ENCODE data around the gene NVL. TPM values are rescaled to one million over a fixed set of nuclear protein-coding genes. Genes with fewer than 3 reads are reported as not detected.

Gene NVL
- total RNA-seq, 1 donor from 2014 or later: 36.2 TPM

DNA sequence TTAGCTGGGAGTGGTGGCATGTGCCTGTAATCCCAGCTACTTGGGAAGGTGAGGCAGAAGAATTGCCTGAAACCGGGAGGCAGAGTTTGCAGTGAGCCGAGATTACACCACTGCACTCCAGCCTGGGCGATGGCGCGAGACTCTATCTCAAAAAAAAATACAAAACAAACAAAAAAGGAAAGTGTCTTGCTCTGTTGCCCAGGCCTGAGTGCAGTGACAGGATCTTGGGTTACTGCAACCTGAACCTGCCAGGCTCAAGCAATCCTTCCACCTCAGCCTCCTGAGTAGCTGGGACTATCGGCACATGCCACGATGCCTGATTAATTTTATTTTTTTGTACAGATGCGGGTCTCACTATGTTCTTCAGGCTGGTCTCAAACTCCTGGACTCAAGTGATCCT lies 113.6 kb downstream of the NVL start:
- no peak overlapping the region for H3K4me2 ChIP-seq (ENCODE audit: low read length)
- H4K20me1 ChIP-seq (ENCODE audit: insufficient read depth, low read length): no peaks in the 10 kb centered on the region
- no peak overlapping the region for H3K27ac ChIP-seq (ENCODE audit: low read depth, low read length)
- H3K79me2 ChIP-seq (ENCODE audit: insufficient read depth, low read length): no peaks in the 10 kb centered on the region
- DNase-seq (ENCODE audit: low read depth) (no peak), FAIRE-seq (no peak)
- TF ChIP-seq EZH2 (IDR thresholded peaks at IDR 0.05; ENCODE audit: insufficient read depth, low read length): no peak
- no peak for TF ChIP-seq CTCF (IDR thresholded peaks at IDR 0.05; ENCODE audit: insufficient read depth, low read depth, low read length)
- H3K4me3 ChIP-seq (ENCODE audit: insufficient read depth, low read depth, low read length): no peak overlapping the region
- Mint-ChIP-seq H3K27me3 (ENCODE audit: low read depth, unreplicated experiment) (no peaks in the 10 kb centered on the region), H3K9me3 (ENCODE audit: unreplicated experiment) (no peaks in the 10 kb centered on the region), H3K4me3 (ENCODE audit: unreplicated experiment) (no peak overlapping the region), H3K4me1 (ENCODE audit: low read depth, unreplicated experiment) (peaks cover 28% of the 10 kb centered on the region), H3K27ac (ENCODE audit: unreplicated experiment) (no peak overlapping the region), H3K36me3 (ENCODE audit: low read depth, unreplicated experiment) (no peaks in the 10 kb centered on the region)
- peaks cover 3% of the 10 kb centered on the region for H3K4me1 ChIP-seq (ENCODE audit: insufficient read depth, low read length)
- no peaks in the 10 kb centered on the region for H3K36me3 ChIP-seq (ENCODE audit: insufficient read depth, low read length)
- H3K9me3 ChIP-seq (ENCODE audit: insufficient read depth, low read depth, low read length): no peaks in the 10 kb centered on the region
- no peaks in the 10 kb centered on the region for H3K27me3 ChIP-seq (ENCODE audit: insufficient read depth, low read length)
- H2AFZ ChIP-seq (ENCODE audit: low read depth, low read length): no peak overlapping the region
- no peak overlapping the region for H3K9ac ChIP-seq (ENCODE audit: low read length)

DNA sequence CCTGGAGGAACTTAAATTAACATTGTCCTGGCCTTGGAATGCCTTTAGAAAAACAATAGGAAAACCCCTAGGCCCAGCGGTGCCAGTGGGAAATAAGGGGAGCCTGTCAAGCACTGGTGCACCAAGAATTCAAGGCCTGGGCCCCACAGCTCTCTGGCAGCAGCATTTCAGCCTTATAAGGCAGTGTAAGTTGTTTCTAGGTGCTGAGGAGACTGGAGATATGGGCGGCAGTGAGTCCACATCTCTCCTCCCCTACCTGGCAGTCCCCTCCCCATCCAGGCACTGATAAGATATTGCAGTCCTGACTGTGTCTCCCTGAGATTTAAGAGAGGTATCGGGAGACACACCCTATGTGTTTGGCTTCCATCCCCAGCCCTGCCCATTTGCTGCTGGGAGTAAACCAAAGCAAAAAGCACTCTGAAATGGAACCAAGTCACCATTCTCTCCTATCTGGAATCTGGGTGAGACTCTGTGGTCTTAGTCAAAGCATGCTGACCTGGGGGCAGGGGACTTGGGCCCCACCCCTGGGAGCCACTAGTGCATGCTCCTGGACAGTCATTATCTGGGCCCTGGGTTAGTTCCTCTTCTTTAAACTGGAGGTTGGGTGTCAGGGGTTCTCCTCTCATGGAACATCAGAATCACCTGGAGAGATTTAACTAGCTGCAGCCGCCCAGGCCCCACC lies 116.4 kb downstream of the NVL start:
- Histone ChIP-seq H3K36me3 (ENCODE audit: insufficient read depth, low read length) (no peaks in the 10 kb centered on the region), H3K4me1 (ENCODE audit: insufficient read depth, low read length) (peaks cover 10% of the 10 kb centered on the region), H3K4me3 (ENCODE audit: insufficient read depth, low read depth, low read length) (no peak overlapping the region), H3K27me3 (ENCODE audit: insufficient read depth, low read length) (no peaks in the 10 kb centered on the region), H4K20me1 (ENCODE audit: insufficient read depth, low read length) (no peaks in the 10 kb centered on the region), H3K9me3 (ENCODE audit: insufficient read depth, low read depth, low read length) (no peaks in the 10 kb centered on the region), H3K79me2 (ENCODE audit: insufficient read depth, low read length) (no peaks in the 10 kb centered on the region), H2AFZ (ENCODE audit: low read depth, low read length) (no peak overlapping the region), H3K27ac (ENCODE audit: low read depth, low read length) (no peak overlapping the region), H3K9ac (ENCODE audit: low read length) (no peak overlapping the region), H3K4me2 (ENCODE audit: low read length) (no peak overlapping the region)
- Mint-ChIP-seq H3K36me3 (ENCODE audit: low read depth, unreplicated experiment) (no peaks in the 10 kb centered on the region), H3K4me3 (ENCODE audit: unreplicated experiment) (no peak overlapping the region), H3K27me3 (ENCODE audit: low read depth, unreplicated experiment) (no peaks in the 10 kb centered on the region), H3K27ac (ENCODE audit: unreplicated experiment) (no peak overlapping the region), H3K9me3 (ENCODE audit: unreplicated experiment) (no peaks in the 10 kb centered on the region), H3K4me1 (ENCODE audit: low read depth, unreplicated experiment) (peaks cover 20% of the 10 kb centered on the region)
- no peak for FAIRE-seq
- no peak for DNase-seq (ENCODE audit: low read depth)
- TF ChIP-seq CTCF (IDR thresholded peaks at IDR 0.05; ENCODE audit: insufficient read depth, low read depth, low read length): no peak
- TF ChIP-seq EZH2 (IDR thresholded peaks at IDR 0.05; ENCODE audit: insufficient read depth, low read length): no peak

- DNase-seq (ENCODE audit: low read depth): no peak
- Histone ChIP-seq H3K4me1 (ENCODE audit: insufficient read depth, low read length) (peaks cover 10% of the 10 kb centered on the region), H3K27me3 (ENCODE audit: insufficient read depth, low read length) (no peaks in the 10 kb centered on the region), H3K9ac (ENCODE audit: low read length) (no peak overlapping the region), H2AFZ (ENCODE audit: low read depth, low read length) (no peak overlapping the region), H3K4me3 (ENCODE audit: insufficient read depth, low read depth, low read length) (no peak overlapping the region), H3K36me3 (ENCODE audit: insufficient read depth, low read length) (no peaks in the 10 kb centered on the region), H4K20me1 (ENCODE audit: insufficient read depth, low read length) (no peaks in the 10 kb centered on the region), H3K4me2 (ENCODE audit: low read length) (no peak overlapping the region), H3K9me3 (ENCODE audit: insufficient read depth, low read depth, low read length) (no peaks in the 10 kb centered on the region), H3K27ac (ENCODE audit: low read depth, low read length) (no peak overlapping the region), H3K79me2 (ENCODE audit: insufficient read depth, low read length) (no peaks in the 10 kb centered on the region)
- no peak overlapping the region for H3K4me3 Mint-ChIP-seq (ENCODE audit: unreplicated experiment)
- no peaks in the 10 kb centered on the region for H3K36me3 Mint-ChIP-seq (ENCODE audit: low read depth, unreplicated experiment)
- H3K27me3 Mint-ChIP-seq (ENCODE audit: low read depth, unreplicated experiment): no peaks in the 10 kb centered on the region
- no peak for FAIRE-seq
- TF ChIP-seq CTCF (IDR thresholded peaks at IDR 0.05; ENCODE audit: insufficient read depth, low read depth, low read length): no peak
- no peak for TF ChIP-seq EZH2 (IDR thresholded peaks at IDR 0.05; ENCODE audit: insufficient read depth, low read length)
- no peak overlapping the region for H3K27ac Mint-ChIP-seq (ENCODE audit: unreplicated experiment)
- H3K4me1 Mint-ChIP-seq (ENCODE audit: low read depth, unreplicated experiment): peaks cover 20% of the 10 kb centered on the region
- H3K9me3 Mint-ChIP-seq (ENCODE audit: unreplicated experiment): no peaks in the 10 kb centered on the region
Observed at GRCh38 chr1:224212618-224213061, 117.3 kb downstream of the NVL start.

All from astrocyte (in vitro differentiated cells and primary cell).